ENCODE data around the gene INTS11.

DNA sequence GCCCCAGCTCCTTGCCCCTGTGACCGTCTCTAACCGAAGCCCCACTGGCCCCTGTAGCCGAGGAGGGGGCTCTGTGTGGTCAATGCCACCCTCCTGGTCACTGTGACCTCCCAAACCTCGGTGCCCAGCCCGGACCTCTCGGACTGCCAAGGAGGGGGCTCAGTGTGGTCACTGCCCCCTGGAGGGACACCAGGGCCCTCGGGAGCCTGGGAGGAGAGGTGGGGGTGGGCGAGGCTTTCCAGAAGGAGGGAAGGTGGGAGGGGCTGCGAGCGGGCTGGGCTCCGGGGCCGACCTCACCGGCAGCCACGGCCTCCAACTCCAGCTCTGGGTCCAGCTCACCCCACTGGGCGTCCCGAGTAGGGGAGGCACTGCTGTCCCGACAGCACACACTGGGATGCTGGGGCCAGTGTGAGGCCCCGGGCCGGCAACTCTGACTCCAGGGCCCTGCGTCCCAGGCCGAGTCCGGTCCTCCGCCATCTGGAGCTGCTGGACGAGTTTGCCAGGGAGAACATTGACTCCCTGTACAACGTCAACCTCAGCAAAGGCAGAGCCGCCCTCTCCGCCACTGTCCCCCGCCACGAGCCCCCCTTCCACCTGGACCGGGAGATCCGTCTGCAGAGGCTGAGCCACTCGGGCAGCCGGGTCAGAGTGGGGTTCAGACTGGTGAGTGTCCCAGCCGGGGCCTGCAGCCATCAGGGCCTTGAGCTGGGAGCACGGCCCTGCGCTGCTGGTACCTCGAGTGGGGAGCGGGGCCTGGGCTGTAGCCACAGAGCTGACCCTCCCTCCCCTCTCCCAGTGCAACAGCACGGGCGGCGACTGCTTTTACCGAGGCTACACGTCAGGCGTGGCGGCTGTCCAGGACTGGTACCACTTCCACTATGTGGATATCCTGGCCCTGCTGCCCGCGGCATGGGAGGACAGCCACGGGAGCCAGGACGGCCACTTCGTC lies 37.9 kb downstream of the INTS11 start:
- TF ChIP-seq, protein P1, sequence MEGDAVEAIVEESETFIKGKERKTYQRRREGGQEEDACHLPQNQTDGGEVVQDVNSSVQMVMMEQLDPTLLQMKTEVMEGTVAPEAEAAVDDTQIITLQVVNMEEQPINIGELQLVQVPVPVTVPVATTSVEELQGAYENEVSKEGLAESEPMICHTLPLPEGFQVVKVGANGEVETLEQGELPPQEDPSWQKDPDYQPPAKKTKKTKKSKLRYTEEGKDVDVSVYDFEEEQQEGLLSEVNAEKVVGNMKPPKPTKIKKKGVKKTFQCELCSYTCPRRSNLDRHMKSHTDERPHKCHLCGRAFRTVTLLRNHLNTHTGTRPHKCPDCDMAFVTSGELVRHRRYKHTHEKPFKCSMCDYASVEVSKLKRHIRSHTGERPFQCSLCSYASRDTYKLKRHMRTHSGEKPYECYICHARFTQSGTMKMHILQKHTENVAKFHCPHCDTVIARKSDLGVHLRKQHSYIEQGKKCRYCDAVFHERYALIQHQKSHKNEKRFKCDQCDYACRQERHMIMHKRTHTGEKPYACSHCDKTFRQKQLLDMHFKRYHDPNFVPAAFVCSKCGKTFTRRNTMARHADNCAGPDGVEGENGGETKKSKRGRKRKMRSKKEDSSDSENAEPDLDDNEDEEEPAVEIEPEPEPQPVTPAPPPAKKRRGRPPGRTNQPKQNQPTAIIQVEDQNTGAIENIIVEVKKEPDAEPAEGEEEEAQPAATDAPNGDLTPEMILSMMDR (conservative IDR thresholded peaks at IDR 0.05; ENCODE audit: low read depth, low read length), result no peak
- no peak for TF ChIP-seq EZH2phosphoT487 (IDR thresholded peaks at IDR 0.05; ENCODE audit: borderline replicate concordance, low read length)

All from PC-3 (cell line).